ENCODE measurements around the gene COMMD3. TPM values are rescaled to one million over a fixed set of nuclear protein-coding genes. Genes with fewer than 3 reads are reported as not detected.

COMMD3 gene
- total and polyA plus RNA-seq, 12 donors: 7.5 to 82.4 (median 45.0) TPM

DNA sequence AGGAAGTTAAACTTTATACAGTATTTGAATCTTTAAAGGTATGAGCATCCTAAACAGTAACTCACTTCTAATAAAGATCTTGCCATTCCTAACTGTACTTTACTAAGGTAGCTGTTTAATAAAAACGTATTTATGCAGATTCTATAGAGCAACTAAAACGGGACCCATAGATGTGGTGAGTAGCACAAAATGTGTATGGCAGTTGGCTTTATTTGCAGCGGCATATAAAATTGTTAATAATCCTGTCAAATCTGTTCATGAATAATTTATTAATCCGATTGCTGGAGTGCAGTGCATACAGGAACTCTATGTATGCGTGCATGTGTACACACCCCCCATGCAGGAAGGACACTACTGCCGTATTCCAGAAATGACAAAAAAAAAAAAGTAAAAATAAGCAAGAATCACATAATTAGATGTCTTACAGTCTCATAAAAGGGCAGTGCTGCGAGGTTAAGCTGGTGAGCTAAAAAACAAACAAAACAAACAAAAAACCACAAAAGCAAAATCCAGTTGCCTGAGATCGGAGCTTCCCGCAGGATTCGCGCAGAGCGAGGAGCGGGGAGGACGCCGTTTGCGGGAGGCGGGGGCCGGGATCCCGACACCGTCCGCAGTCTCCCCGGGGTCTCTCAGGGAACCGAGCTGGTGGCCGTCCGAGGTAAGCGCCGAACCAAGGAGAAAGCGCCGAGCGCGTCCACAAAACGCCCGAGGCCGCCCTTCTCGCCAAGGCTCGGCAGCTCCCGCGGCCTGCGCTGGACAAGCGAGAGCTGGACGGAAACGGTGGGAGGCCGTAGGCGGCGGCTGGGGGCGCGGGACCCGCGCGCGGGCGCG lies 518 bp upstream of the COMMD3 start:
- intact Hi-C loops (cut with DNase I): loop anchor here in 1 of 2 donors (10.0 kb wide), 1 partner anchor 311 kb away; the partner anchor contains the start of gene DNAJC1
- H3K4me3 ChIP-seq: peak overlapping the region in 3 of 4 donors; percentile 40 to 92 (median 64)
- no peaks in the 10 kb centered on the region for H3K36me3 ChIP-seq (replicated peaks in 1 of 2)
- H3K4me1 ChIP-seq (replicated peaks in 1 of 2): peaks cover 0 to 22% of the 10 kb centered on the region in 2 donors
- TF ChIP-seq POLR2A (IDR thresholded peaks at IDR 0.05): no peak
- TF ChIP-seq, protein P1, sequence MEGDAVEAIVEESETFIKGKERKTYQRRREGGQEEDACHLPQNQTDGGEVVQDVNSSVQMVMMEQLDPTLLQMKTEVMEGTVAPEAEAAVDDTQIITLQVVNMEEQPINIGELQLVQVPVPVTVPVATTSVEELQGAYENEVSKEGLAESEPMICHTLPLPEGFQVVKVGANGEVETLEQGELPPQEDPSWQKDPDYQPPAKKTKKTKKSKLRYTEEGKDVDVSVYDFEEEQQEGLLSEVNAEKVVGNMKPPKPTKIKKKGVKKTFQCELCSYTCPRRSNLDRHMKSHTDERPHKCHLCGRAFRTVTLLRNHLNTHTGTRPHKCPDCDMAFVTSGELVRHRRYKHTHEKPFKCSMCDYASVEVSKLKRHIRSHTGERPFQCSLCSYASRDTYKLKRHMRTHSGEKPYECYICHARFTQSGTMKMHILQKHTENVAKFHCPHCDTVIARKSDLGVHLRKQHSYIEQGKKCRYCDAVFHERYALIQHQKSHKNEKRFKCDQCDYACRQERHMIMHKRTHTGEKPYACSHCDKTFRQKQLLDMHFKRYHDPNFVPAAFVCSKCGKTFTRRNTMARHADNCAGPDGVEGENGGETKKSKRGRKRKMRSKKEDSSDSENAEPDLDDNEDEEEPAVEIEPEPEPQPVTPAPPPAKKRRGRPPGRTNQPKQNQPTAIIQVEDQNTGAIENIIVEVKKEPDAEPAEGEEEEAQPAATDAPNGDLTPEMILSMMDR (IDR thresholded peaks at IDR 0.05): peak in 1 of 6 experiments; percentile 20
- H3K27me3 ChIP-seq: peaks cover 5% of the 10 kb centered on the region
- DNase-seq: no peak
- WGBS, 4 donors: 1 to 3% (median 1%) methylated on average over 17 to 53 of the region's 53 CpGs
- no peaks in the 10 kb centered on the region for H3K9me3 ChIP-seq (replicated peaks in 1 of 3)
- peak overlapping the region in 4 of 5 donors; percentile 62 to 96 (median 88) for H3K27ac ChIP-seq

DNA sequence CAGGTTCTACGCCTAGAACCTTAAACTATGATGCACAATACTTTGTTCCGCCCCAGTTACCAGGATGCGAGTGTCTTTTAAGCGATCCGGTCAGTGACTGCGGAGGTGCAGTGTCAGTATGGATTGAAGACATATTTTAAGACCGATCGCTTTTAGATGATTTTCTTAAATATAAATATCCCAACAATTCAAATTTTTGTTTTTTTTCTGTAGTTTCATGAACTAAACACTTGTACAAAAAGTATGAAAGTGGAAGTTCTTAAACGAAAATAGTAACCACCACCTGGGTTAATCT lies 835 bp downstream of the COMMD3 start:
- peak in 3 of 7 donors; percentile 16 to 32 (median 25) for DNase-seq
- Histone ChIP-seq H3K4me3 (peak overlapping the region; percentile 31 to 92 (median 72)), H3K4me1 (replicated peaks in 1 of 2) (peaks cover 0 to 22% of the 10 kb centered on the region in 2 donors), H3K27me3 (peaks cover 5% of the 10 kb centered on the region), H3K27ac (peak overlapping the region; percentile 74 to 96 (median 90)), H3K9me3 (replicated peaks in 1 of 3) (no peaks in the 10 kb centered on the region), H3K36me3 (replicated peaks in 1 of 2) (no peaks in the 10 kb centered on the region)
- intact Hi-C loops (cut with DNase I): loop anchor here in 1 of 2 donors (10.0 kb wide), 1 partner anchor 312 kb away; the partner anchor contains the start of gene DNAJC1
- TF ChIP-seq POLR2A (IDR thresholded peaks at IDR 0.05): no peak
- TF ChIP-seq, protein P1 (IDR thresholded peaks at IDR 0.05): no peak
- WGBS, 4 donors: 11 to 15% (median 13%) methylated on average over 9 of the region's 9 CpGs

DNA sequence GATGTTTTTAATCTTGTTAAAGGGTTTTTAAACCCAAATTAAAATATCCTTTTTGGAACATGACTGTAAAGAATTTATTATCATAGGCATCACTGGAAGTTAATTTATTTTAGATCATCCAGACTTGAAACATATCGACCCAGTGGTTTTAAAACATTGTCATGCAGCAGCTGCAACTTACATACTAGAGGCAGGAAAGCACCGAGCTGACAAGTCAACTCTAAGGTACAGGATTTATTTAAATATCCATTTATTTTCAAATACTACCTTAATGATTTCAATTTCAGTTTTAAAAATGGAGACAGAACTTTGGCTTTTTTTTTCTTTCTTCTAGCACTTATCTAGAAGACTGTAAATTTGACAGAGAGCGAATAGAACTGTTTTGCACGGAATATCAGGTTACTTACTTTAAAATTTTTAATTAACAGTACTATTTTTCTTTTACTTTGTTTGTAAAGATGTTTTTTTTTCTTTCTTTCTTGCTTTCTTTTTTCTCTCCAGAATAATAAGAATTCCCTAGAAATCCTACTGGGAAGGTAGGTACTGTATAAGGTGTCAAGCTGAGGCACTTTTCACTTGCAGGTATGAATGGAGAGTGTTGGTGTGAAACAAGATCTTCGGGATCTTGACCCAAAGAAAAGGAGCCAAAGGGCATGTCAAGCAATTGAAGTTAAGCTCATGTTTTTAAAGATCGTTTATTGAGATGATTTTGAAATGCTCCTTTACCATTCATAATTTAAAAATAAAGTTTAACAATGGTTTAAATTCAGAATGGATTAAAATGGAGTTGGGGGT lies 1.8 kb downstream of the COMMD3 start:
- intact Hi-C loops (cut with DNase I): loop anchor here in 1 of 2 donors (10.0 kb wide), 1 partner anchor 313 kb away; the partner anchor contains the start of gene DNAJC1
- WGBS, 4 donors: 87 to 90% (median 89%) methylated on average over 6 of the region's 6 CpGs
- no peak overlapping the region for H3K27ac ChIP-seq

More for the DNA sequence above, 1.8 kb downstream of the COMMD3 start:
- H3K36me3 ChIP-seq (replicated peaks in 1 of 2): no peaks in the 10 kb centered on the region
- TF ChIP-seq POLR2A (IDR thresholded peaks at IDR 0.05): no peak
- TF ChIP-seq, protein P1 (IDR thresholded peaks at IDR 0.05): no peak
- DNase-seq: no peak
- no peaks in the 10 kb centered on the region for H3K9me3 ChIP-seq (replicated peaks in 1 of 3)
- H3K27me3 ChIP-seq: no peaks in the 10 kb centered on the region
- peaks cover 8 to 31% of the 10 kb centered on the region in 2 donors for H3K4me1 ChIP-seq (replicated peaks in 1 of 2)
- peak overlapping the region in 1 of 4 donors; percentile 92 for H3K4me3 ChIP-seq

Measured in adrenal gland (tissue), 12 donors.